C4-2B (cell line): ENCODE measurements around the gene CMTM7.

Experiments used
- H3K27ac ChIP-seq: fragments of 450-650 bp; 2 replicates; pipeline ENCODE4 v1.5.1; 2017
- ZFX ChIP-seq: fragments of 450-650 bp; IDR thresholded peaks from 2 replicates; pipeline ENCODE4 v1.6.1; 2017
- TF ChIP-seq, protein P1 (sequence below): fragments of 450-650 bp; conservative IDR thresholded peaks from 2 replicates; pipeline ENCODE4 v1.5.1; 2017; ENCODE audit warnings: mild to moderate bottlenecking

The CMTM7 gene

DNA sequence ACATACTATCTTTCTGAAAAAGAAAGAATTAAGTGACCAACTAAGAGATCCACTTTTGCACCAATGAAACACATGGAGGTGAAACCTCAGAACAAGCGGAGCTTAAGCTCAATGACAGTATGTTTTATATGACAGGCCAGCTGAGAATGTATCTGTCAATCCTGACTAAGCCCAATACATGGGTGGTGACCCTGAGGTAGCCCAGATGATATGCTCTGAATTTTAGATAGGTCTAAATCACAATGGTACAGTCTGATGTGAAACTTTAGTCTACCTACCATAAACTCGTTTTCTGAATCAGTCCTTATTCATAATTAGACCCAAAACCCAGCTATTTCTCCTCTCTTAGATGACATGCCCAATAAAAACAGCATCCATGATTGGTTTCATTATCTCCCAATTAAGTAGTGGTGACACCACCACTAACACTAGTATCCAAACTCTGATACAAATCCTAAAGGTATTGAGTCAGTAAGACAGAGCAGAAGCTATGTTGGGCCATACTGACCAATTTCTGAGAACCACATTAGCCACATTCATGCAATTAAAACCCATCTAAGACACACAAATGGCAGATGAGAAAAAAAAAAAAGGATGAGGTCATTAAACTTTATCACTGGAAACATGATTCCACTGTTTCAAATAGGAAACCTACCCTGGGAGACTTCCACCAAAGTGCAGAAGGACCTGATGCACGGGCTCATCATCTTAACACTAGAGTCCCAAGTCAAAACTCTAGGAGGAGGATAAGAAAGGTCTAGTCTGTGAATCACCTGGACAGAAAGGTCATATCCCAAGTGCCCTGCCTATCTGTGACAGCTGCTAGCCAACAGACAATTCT lies 90.4 kb downstream of the CMTM7 start:
- H3K27ac ChIP-seq, result no peak overlapping the region
- TF ChIP-seq ZFX, result no peak
- TF ChIP-seq, protein P1, sequence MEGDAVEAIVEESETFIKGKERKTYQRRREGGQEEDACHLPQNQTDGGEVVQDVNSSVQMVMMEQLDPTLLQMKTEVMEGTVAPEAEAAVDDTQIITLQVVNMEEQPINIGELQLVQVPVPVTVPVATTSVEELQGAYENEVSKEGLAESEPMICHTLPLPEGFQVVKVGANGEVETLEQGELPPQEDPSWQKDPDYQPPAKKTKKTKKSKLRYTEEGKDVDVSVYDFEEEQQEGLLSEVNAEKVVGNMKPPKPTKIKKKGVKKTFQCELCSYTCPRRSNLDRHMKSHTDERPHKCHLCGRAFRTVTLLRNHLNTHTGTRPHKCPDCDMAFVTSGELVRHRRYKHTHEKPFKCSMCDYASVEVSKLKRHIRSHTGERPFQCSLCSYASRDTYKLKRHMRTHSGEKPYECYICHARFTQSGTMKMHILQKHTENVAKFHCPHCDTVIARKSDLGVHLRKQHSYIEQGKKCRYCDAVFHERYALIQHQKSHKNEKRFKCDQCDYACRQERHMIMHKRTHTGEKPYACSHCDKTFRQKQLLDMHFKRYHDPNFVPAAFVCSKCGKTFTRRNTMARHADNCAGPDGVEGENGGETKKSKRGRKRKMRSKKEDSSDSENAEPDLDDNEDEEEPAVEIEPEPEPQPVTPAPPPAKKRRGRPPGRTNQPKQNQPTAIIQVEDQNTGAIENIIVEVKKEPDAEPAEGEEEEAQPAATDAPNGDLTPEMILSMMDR, result no peak

DNA sequence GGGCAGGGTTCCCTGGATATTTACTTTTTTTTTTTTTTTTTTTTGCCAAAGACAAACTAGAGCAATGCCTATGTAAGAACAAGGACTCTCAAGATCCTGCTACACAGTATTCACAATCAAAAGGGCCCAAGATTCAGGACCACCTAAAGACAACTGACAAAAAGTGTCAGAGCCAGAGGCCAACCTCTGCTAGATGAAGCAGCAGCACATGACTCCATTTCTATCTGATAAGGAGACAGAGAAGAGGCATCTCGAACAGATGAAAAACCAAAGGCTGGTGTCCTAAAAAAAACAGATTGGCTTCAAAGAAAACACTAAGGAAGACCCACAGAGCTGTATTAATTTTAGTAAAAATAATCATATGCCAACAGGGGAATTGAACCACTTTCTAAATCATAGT lies 91.0 kb downstream of the CMTM7 start:
- TF ChIP-seq, protein P1, result no peak
- TF ChIP-seq ZFX, result no peak
- no peak overlapping the region for H3K27ac ChIP-seq

DNA sequence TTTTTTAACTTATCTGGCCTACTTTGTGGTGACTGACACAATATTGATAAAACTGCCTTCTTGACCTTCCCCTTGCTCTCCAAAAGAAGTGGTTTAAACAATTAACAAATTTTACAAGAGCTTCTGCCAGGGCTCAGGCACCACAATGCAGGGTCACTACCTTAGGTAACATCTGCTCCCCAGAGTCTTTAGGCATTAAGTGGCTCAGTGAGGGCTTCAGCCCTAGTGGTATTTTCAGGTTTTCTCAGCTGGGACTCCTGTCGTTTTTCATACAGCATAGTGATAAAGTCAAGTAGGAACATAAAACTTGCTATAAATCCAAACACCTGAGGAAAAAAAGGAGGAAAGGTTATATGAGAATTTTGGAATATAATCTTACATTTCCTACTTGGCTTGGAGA lies 92.1 kb downstream of the CMTM7 start:
- no peak overlapping the region for H3K27ac ChIP-seq
- TF ChIP-seq, protein P1, result no peak
- TF ChIP-seq ZFX, result no peak

- H3K27ac ChIP-seq, result no peak overlapping the region
- TF ChIP-seq, protein P1, result no peak
- no peak for TF ChIP-seq ZFX
These were observed 92.8 kb downstream of the CMTM7 start for GRCh38 chr3:32484436-32484835.

DNA sequence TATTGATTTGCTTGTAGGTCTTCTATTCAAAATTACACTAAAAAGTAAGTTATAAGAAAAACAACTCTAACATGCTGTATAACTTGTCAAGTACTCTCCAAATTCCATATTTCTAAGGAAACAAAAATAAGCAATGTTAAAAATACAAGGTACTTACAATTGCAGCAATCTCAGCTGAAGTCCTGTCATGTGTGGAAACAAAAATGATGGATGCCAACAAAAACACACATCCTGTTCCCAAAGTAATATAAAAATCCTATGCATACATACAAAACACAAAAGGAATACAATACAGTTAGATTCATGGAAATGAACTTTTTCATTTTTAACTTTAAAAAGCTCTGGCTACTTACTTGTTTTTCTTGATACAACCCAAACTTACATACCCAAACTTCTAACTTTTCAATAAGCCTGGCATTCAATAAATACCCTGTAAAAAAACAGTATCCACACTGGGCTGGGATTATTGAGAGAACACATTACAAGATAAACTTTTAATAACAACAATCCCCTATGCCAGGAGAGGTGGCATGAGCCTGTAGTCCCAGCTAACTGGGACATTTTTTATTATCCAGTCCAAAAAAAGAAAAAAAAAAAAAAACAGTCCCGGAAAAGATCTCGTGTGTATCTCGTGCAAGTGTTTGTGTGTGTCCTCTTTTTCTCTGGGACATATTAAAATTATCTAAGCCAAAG lies 96.3 kb downstream of the CMTM7 start:
- TF ChIP-seq, protein P1, result no peak
- no peak for TF ChIP-seq ZFX
- H3K27ac ChIP-seq, result no peak overlapping the region

DNA sequence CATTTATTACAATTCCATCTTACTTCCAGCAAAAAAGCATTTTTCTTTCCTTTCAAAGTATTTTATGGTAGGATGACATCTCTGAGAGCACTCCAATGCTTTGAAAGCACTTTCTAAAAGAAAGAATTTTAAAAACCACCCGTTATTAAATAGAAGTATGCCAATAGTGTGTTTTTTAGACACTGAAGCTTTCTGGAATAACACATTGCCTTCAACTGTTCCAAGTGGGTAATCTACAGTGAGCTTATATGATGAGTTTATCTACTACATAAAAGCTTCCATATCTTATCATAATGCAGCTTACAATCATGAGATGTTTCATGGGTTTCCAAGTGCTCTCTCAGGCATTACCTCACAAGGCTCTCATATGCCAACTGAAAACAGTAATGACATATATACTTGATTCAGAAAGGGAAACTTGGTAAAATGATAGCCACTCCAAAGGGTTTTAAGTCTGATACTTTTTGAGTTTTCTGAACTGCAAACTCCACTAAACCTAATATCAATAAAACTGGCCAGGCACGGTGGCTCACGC lies 96.9 kb downstream of the CMTM7 start:
- no peak for TF ChIP-seq ZFX
- TF ChIP-seq, protein P1, result no peak

More for the DNA sequence above, 96.9 kb downstream of the CMTM7 start:
- no peak overlapping the region for H3K27ac ChIP-seq
